Vagina (tissue), 2 donors: ENCODE results near the gene CFDP1.

Experiments used
- CTCF ChIP-seq, 3 experiments: fragments of 450-650 bp in 2 of 3; fragments of 200-600 bp in 1 of 3; sonication (generic) in 1 of 3; IDR thresholded peaks; one replicate each; pipeline ENCODE4 v1.5.1; 2017 to 2019; ENCODE audit warnings: antibody characterized with exemption in 3 of 3, mild to moderate bottlenecking in 2 of 3, moderate library complexity in 2 of 3
- POLR2A ChIP-seq, 2 donors: fragments of 450-650 bp; IDR thresholded peaks; one replicate each; pipeline ENCODE4 v1.6.1; 2017; ENCODE audit warnings: antibody characterized with exemption in 2 of 2, mild to moderate bottlenecking in 2 of 2, moderate library complexity in 2 of 2
- POLR2AphosphoS5 ChIP-seq, 2 donors: sonication (generic); formaldehyde crosslinking; IDR thresholded peaks; one replicate each; pipeline ENCODE4 v1.9.0; 2017; ENCODE audit warnings: antibody characterized with exemption in 2 of 2, mild to moderate bottlenecking in 2 of 2, low read depth in 1 of 2; ENCODE audit not compliant: insufficient read depth in 1 of 2

GRCh38 chr16:75273054-75273925, 160.0 kb downstream of the CFDP1 start:
- TF ChIP-seq CTCF (IDR thresholded peaks at IDR 0.05) (no peak), POLR2A (IDR thresholded peaks at IDR 0.05) (no peak), POLR2AphosphoS5 (IDR thresholded peaks at IDR 0.05; ENCODE audit: insufficient read depth in 1 of 2, low read depth in 1 of 2) (no peak)
